ENCODE data around the gene CELF5. TPM values are rescaled to one million over a fixed set of nuclear protein-coding genes. Genes with fewer than 3 reads are reported as not detected.

CELF5 gene
- total and polyA plus RNA-seq, 10 of the 15 experiments (the other 5 are each of a cell fraction or from before 2014, with no cell fraction given) = 0.01 to 0.04 TPM; not detected in 8

- POLR2A ChIA-PET = no interaction called here
- 56% methylated on average over 5 of the region's 5 CpGs for WGBS (ENCODE audit: insufficient coverage, insufficient replicate concordance, low lambda C conversion rate, missing lambda C conversion rate)
- no peak for DNase-seq (ENCODE audit: low read depth, low spot score)
- no peaks in the 10 kb centered on the region for H4K20me1 ChIP-seq (ENCODE audit: control insufficient read depth, insufficient read depth)
- peaks cover 0 to 2% of the 10 kb centered on the region in 2 experiments; a peak in 2 of 4 replicates for H3K27me3 ChIP-seq (replicated peaks in 1 of 2; ENCODE audit: control insufficient read depth in 2 of 2, insufficient read depth in 2 of 2, low read length in 1 of 2)
- intact Hi-C loops (cut with micrococcal nuclease; ENCODE audit: unreplicated experiment) = no loop called here
- no peaks in the 10 kb centered on the region for H3K4me1 ChIP-seq (ENCODE audit: control insufficient read depth, insufficient read depth, low read length)
- H3K9me3 ChIP-seq (replicated peaks; ENCODE audit: control insufficient read depth, insufficient read depth, low read length) = no peaks in the 10 kb centered on the region
- no peak overlapping the region for H3K9ac ChIP-seq (ENCODE audit: control insufficient read depth, insufficient read depth, low read length)
- no peak overlapping the region for H3K4me2 ChIP-seq (ENCODE audit: control insufficient read depth, insufficient read depth)
- RAD21 ChIA-PET (ENCODE audit: unreplicated experiment) = no interaction called here
- FAIRE-seq = no peak
- H3K79me2 ChIP-seq (ENCODE audit: control insufficient read depth, insufficient read depth, low read length) = no peaks in the 10 kb centered on the region
- no peak overlapping the region for H2AFZ ChIP-seq (ENCODE audit: control insufficient read depth, low read depth, low read length)
- in situ Hi-C loops (cut with MboI) = no loop called here
- SMC1A ChIA-PET (ENCODE audit: uncharacterized antibody, unreplicated experiment) = interaction anchor here (0.5 kb wide), 1 partner anchor 1604 kb away, joined by 3 read pairs; no protein-coding TSS in a partner anchor
- CTCF ChIA-PET = interaction anchor here (1.1 to 1.4 kb wide), 3 partner anchors 16 to 147 kb away, joined by 3 to 4 read pairs (median 3); no protein-coding TSS in a partner anchor
- BruUV-seq (replicated peaks) = no TSS peak
- no peaks in the 10 kb centered on the region for H3K36me3 ChIP-seq (ENCODE audit: control insufficient read depth in 2 of 2, insufficient read depth in 2 of 2, low read length in 1 of 2)
- H3K4me3 ChIP-seq = no peak overlapping the region
- ATAC-seq = no peak
- H3K27ac ChIP-seq (ENCODE audit: control insufficient read depth, insufficient read depth) = no peak overlapping the region
- no peak for TF ChIP-seq ZBTB40 (IDR thresholded peaks at IDR 0.05; ENCODE audit: borderline replicate concordance)
- no peak for TF ChIP-seq BACH1 (IDR thresholded peaks at IDR 0.05; ENCODE audit: borderline replicate concordance)
- no peak for TF ChIP-seq ZSCAN29 (IDR thresholded peaks at IDR 0.05)
- TF ChIP-seq SIN3A (IDR thresholded peaks at IDR 0.05; ENCODE audit: low read depth, low read length) = no peak
- no peak for TF ChIP-seq HCFC1 (IDR thresholded peaks at IDR 0.05; ENCODE audit: low read length)
- TF ChIP-seq NR2C2 (IDR thresholded peaks at IDR 0.05; ENCODE audit: borderline replicate concordance, control insufficient read depth, insufficient read length, low read depth) = no peak
- TF ChIP-seq GABPA (IDR thresholded peaks at IDR 0.05; ENCODE audit: low read depth) = no peak
- TF ChIP-seq ZBTB11 (CRISPR knock-in tag; IDR thresholded peaks at IDR 0.05) = no peak
- no peak for TF ChIP-seq SMARCA5 (IDR thresholded peaks at IDR 0.05)
- TF ChIP-seq CUX1 (IDR thresholded peaks at IDR 0.05; ENCODE audit: insufficient replicate concordance, low read depth, low read length) = no peak
- no peak for TF ChIP-seq TCF7 (IDR thresholded peaks at IDR 0.05; ENCODE audit: borderline replicate concordance)
- TF ChIP-seq NBN (IDR thresholded peaks at IDR 0.05) = no peak
- TF ChIP-seq TBL1XR1 (IDR thresholded peaks at IDR 0.05; ENCODE audit: low read depth, low read length) = no peak
These were observed 1.8 kb upstream of the CELF5 start for GRCh38 chr19:3222709-3223108.
